Measurements from ENCODE around the gene SCN4B. TPM values are rescaled to one million over a fixed set of nuclear protein-coding genes. Genes with fewer than 3 reads are reported as not detected.
"Not testable (repeated sequence)": the region's sequence is repeated elsewhere in the genome, so short reads cannot be mapped to it uniquely, and the experiment has no call there.

SCN4B gene
- total RNA-seq, 1 donor from 2014 or later, result 1.1 TPM

DNA sequence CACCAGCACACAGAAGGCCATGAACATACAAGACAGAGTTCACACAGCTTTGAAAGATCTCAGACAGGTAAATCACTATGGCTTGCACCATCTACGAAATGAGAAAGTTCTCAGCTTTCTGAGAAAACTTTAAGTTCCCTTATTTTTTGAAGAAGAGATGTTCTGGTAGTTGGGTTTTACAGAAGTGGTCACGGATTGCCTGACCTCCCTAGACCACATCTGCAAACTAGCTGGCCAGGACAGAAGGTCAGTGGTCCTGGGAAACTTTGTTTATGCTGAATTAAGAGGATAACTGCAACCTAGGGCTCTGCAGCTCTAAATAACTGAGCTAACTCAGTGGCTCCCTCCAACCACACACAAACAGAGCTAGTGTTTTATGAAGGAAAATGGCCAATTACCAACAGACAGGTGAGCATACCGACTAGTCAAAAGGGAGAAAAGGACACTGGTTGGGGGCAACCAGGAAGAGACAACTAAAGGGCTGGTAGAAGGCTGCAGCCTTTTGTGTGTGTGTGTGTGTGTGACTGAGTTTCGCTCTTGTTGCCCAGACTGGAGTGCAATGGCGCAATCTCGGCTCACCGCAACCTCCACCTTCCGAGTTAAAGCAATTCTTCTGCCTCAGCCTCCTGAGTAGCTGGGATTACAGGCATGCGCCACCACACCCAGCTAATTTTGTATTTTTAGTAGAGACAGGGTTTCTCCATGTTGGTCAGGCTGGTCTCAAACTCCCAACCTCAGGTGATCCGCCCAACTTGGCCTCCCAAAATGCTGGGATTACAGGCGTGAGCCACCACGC is 32.4 kb upstream of the SCN4B start:
- Histone ChIP-seq H3K4me1 (no peaks in the 10 kb centered on the region), H3K9me3 (no peaks in the 10 kb centered on the region), H3K4me3 (no peak overlapping the region), H3K27ac (no peak overlapping the region), H3K36me3 (no peaks in the 10 kb centered on the region), H3K27me3 (no peaks in the 10 kb centered on the region)
- DNase-seq (ENCODE audit: low spot score in 2 of 2), result no peak
- no peak for TF ChIP-seq CTCF (IDR thresholded peaks at IDR 0.05)
- intact Hi-C loops (cut with DNase I), result no loop called here

GRCh38 chr11:118183691-118184090 is 31.1 kb upstream of the SCN4B start:
- H3K27ac ChIP-seq; intact Hi-C loops (cut with DNase I): not testable (repeated sequence)

GRCh38 chr11:118180300-118180703 is 27.7 kb upstream of the SCN4B start:
- Histone ChIP-seq H3K27me3 (no peaks in the 10 kb centered on the region), H3K4me1 (no peaks in the 10 kb centered on the region), H3K36me3 (no peaks in the 10 kb centered on the region), H3K4me3 (no peak overlapping the region), H3K27ac (no peak overlapping the region), H3K9me3 (no peaks in the 10 kb centered on the region)
- intact Hi-C loops (cut with DNase I), result no loop called here
- no peak for DNase-seq (ENCODE audit: low spot score in 2 of 2)
- no peak for TF ChIP-seq CTCF (IDR thresholded peaks at IDR 0.05)

More at GRCh38 chr11:118183691-118184090, 31.1 kb upstream of the SCN4B start:
- not testable (repeated sequence) for H3K36me3 ChIP-seq; H3K9me3 ChIP-seq; H3K27me3 ChIP-seq; DNase-seq (ENCODE audit: low spot score in 2 of 2); H3K4me3 ChIP-seq; H3K4me1 ChIP-seq

- no peak overlapping the region for H3K27ac ChIP-seq
- H3K4me1 ChIP-seq, result no peaks in the 10 kb centered on the region
- no peak for TF ChIP-seq CTCF (IDR thresholded peaks at IDR 0.05)
- intact Hi-C loops (cut with DNase I), result no loop called here
- no peaks in the 10 kb centered on the region for H3K36me3 ChIP-seq
- no peaks in the 10 kb centered on the region for H3K9me3 ChIP-seq
- DNase-seq (ENCODE audit: low spot score in 2 of 2), result no peak
- H3K27me3 ChIP-seq, result no peaks in the 10 kb centered on the region
- H3K4me3 ChIP-seq, result no peak overlapping the region
Observed at GRCh38 chr11:118176778-118177134, 24.1 kb upstream of the SCN4B start.

GRCh38 chr11:118175993-118176777 is 23.6 kb upstream of the SCN4B start, which contains the start of gene SCN2B:
TSS of gene SCN2B (minus strand) at chr11:118176639. CDS start at chr11:118176431, 208 bp downstream.
- intact Hi-C loops (cut with DNase I), result no loop called here
- no peaks in the 10 kb centered on the region for H3K4me1 ChIP-seq
- no peaks in the 10 kb centered on the region for H3K36me3 ChIP-seq
- no peak for DNase-seq (ENCODE audit: low spot score in 2 of 2)
- H3K27me3 ChIP-seq, result no peaks in the 10 kb centered on the region
- H3K9me3 ChIP-seq, result no peaks in the 10 kb centered on the region
- TF ChIP-seq CTCF (IDR thresholded peaks at IDR 0.05), result no peak
- H3K27ac ChIP-seq, result no peak within 1 kb of the TSS
- H3K4me3 ChIP-seq, result peak within 1 kb of the TSS; percentile 12 to 17
